CD4-positive, alpha-beta T cell treated with Interleukin-17A for 4 hours (primary cell): ENCODE measurements around the gene TMBIM4.
"Not testable (repeated sequence)": the region's sequence is repeated elsewhere in the genome, so short reads cannot be mapped to it uniquely, and the experiment has no call there.

Source experiments
- DNase-seq: peaks from one replicate; pipeline ENCODE4 v3.0.0-alpha.2; 2020; ENCODE audit warnings: mixed read lengths

TMBIM4 gene

DNA sequence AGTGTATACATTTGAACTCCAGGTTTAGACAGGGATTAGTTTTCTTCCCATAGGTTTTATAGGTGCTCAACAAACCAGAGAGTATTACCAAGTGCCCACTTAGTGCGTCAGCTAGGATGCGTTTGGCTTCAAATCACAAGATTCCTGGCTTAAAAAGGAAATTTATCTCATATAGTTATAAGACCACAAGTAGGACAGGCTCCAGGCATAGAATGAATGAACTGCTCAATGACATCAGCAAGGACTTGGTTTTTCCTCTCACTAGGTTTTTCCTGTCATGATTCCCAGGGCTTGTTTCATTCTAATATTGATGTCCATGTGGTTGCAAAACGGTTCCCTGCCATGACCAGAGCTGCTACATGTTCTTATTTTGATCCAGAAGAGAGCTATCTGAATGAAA, 13.2 kb upstream of the TMBIM4 start:
- no peak for DNase-seq

- DNase-seq = no peak
Measured at GRCh38 chr12:66176105-66176900, 6.5 kb upstream of the TMBIM4 start.

DNA sequence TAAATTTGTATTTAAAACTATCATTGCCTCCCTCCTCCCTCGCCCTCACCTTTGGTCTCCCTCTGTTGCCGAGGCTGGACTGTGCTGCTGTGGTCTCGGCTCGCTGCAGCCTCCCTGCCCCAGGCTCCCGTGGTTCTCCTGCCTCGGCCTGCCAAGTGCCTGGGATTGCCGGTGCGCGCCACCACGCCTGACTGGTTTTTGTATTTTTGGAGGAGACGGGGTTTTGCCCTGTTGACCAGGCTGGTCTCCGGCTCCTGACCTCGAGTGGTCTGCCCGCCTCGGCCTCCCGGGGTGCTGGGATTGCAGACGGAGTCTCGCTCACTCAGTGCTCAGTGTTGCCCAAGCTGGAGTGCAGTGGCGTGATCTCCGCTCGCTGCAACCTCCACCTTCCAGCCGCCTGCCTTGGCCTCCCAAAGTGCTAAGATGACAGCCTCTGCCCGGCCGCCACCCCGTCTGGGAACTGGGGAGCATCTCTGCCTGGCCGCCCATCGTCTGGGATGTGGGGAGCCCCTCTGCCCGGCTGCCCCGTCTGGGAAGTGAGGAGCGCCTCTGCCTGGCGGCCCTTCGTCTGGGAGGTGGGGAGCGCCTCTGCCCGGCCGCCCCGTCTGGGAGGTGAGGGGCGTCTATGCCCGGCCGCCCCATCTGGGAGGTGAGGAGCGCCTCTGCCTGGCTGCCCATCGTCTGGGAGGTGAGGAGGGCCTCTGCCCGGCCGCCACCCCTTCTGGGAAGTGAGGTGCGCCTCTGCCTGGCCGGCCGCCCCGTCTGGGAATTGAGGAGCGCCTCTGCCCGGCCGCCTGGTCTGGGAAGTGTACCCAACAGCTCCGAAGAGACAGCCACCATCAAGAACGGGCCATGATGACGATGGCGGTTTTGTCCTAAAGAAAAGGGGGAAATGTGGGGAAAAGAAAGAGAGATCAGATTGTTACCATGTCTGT, 4.9 kb upstream of the TMBIM4 start:
- not testable (repeated sequence) for DNase-seq

- no peak for DNase-seq
Measured at GRCh38 chr12:66170606-66171005, 810 bp upstream of the TMBIM4 start.

GRCh38 chr12:66168410-66168809, 1.4 kb downstream of the TMBIM4 start:
- DNase-seq = no peak

DNA sequence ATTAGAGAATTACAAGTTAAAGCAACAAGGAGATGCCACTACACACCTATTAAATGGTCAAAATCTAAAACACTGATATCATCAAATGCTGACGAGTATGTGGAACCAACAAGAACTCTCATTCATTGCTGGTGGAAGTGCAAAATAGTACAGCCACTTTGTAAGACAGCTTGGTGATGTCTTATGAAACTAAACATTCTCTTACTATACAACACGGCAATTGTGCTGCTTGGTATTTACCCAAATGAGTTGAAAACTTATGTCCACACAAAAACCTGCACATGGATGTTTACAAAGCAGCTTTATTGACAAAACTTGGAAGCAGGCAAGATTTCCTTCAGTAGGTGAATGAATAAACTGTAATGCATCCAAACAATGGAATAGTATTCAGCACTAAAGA, 3.2 kb downstream of the TMBIM4 start:
- DNase-seq = no peak

GRCh38 chr12:66165141-66165540, 4.7 kb downstream of the TMBIM4 start:
- no peak for DNase-seq

DNA sequence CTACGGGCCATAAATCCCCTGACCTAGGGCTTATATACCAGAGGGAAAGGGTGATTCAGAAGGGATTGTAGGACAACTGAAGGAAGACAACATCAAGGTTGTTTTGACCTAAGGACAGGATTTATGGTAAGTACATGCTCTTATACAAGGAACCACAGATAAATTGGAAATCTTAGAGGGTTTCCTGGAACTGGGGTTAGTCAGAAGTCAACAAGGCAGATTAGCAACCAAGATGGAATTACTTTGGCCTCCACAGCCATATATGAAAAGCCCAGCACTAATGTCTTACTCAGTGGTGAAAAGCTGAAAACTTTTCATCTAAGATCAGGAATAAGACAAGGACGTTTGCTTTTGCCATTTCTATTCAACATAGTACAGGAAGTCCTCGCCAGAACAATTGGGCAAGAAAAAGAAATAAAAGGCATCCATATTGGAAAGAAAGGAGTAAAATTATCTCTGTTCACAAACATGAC, 5.4 kb downstream of the TMBIM4 start:
- DNase-seq = no peak

GRCh38 chr12:66163289-66163688, 6.5 kb downstream of the TMBIM4 start:
- no peak for DNase-seq

- DNase-seq = no peak
Measured at GRCh38 chr12:66162701-66163100, 7.1 kb downstream of the TMBIM4 start.

- no peak for DNase-seq
Measured at GRCh38 chr12:66160704-66161103, 9.1 kb downstream of the TMBIM4 start.

DNA sequence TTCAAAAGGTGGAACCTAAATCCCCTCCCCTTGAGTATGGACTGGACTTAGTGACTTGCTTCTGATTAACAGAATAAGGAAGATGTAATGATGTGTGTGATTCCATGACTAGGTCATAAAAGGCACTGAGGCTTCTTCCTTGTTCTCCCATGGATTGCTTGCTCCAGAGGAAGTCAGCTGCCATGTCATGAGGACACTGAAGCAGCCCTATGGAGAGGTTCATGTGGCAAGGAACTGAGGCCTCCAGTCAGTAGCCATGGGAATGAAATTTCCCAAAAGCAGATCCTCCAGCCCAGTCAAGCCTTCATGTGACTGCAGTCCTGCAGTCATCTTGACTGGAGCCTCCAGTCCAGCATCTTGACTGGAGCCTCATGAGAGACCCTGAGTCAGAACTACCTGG, 10.7 kb downstream of the TMBIM4 start:
- no peak for DNase-seq

DNA sequence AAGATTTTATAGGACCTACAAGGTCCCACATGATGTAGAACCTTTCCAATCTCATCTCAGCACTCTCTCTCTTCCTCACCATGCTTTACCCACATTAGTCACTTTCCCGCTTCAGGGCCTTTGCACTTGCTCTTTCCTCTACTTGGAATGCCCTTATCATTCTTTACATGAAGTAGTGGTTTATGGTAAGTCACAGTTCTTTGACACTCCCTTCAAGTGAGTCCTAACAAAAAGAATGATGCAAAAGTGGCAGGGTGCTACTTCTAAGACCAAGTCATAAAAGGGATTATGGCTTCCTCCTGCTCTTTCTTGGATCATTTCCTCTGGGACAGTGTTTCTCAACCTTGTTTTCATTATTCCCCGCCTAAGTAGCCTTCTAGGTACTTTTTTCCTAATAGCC, 13.1 kb downstream of the TMBIM4 start:
- DNase-seq = no peak

GRCh38 chr12:66154776-66155175, 15.0 kb downstream of the TMBIM4 start:
- DNase-seq = no peak

DNA sequence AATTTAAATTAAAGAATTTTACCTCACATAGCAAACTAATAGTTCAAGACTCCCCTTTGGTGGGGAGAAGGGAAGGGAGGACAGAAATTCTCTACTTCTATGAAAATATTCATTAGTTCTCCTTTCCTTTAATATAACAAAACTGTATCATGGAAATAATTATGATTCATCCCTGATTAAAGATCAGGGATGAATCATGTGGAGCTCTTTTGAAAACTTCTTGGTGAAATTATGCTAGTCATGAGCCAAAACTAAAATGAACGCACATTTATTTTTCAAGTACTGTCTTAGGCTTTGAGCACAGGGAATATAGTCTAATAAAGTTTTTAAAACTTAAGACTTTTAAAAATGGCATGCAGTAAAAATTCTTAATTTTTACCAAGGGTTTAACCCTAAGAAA, 17.1 kb downstream of the TMBIM4 start:
- DNase-seq = no peak

GRCh38 chr12:66149702-66150398, 19.9 kb downstream of the TMBIM4 start:
- no peak for DNase-seq

DNA sequence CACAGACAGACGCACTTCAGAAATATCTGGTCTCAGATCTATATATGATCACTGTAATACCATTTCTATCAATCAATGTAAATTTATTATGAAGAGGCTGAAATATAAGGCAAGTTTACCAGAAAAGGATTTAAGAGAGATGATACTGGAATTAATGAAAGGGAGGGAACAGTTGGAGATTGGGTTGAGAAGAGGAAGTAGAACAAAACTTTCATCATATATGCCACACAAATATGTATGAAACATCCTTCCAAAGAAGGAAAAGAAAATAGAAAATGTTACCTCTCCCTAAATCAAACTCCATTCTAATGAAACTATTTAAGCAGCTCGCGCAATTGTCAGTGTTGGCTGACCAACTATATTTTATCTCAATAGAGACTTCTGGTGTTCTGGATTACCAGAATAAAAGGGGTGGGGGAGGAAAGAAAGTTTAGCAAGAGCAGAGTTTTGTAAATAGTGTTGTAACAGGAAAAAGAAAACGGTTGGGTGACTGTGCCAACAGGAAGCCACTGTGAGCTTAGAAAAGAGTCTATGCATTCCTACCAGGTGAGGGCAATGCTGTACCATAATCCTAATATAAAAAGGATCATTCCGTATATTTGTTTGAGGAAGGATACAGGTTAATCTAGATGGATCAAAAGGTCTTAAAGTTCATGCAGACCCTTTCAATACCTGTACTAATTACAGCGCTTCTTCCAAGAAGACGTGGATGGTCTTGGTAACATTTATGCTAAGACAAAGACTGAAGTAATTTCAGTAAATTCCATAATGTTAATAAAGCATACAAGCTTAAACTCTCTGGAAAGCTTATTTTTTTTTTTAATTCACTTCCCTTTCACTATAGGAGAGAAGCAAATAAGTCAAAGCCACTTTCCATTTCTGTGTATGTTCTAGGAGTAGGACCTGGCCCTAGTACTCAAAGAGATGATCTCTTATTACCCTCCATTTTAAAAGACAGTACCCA, 24.7 kb downstream of the TMBIM4 start:
- DNase-seq = no peak

DNA sequence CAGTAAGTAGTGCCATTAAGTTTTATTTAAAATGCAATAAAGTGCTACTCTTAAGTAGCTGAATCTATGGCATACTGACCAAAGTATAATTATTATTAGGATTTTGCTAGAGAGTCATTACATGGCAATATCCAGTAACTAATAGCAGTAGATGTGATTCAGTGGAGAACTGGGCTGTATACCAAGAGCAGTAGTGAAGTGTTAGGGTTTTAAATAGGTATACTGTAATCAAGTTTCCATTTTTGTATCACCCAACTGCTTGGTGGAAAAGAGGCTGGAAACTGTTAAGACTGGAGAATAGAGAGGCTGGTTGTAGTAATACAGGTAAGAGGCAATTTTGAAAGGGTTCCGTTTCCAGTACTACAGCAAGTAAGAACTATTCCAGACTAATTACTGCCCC, 25.9 kb downstream of the TMBIM4 start:
- no peak for DNase-seq

DNA sequence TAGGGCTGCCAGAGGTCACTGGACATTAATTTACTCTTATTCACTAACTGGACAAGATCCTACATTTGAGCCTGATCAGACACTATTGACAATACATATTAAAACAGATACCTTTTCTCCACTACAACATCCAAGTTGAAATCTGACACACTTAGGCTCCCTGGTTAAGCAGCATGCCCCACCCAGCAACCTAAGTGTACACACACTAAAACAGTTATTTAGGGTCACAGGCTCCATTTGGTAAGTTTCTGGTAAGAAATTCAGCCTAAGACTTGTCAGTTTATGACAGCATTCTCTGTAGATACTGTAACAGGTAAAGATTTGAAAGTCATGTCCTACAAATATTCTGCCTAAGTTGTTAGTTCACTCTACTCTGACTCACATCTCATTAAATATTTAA, 27.0 kb downstream of the TMBIM4 start:
- no peak for DNase-seq

GRCh38 chr12:66141299-66141698, 28.5 kb downstream of the TMBIM4 start:
- DNase-seq = no peak

GRCh38 chr12:66140731-66141130, 29.1 kb downstream of the TMBIM4 start:
- no peak for DNase-seq

GRCh38 chr12:66139328-66139727, 30.5 kb downstream of the TMBIM4 start:
- no peak for DNase-seq
